Cardiac muscle cell (in vitro differentiated cells and primary cell): ENCODE data around the gene DDX10. TPM values are rescaled to one million over a fixed set of nuclear protein-coding genes. Genes with fewer than 3 reads are reported as not detected.

Source experiments
- DNase-seq, 2 donors: peaks; one replicate each; pipeline versions ENCODE4 v3.0.0 to v3.0.0-alpha.2; 2010 to 2017; ENCODE audit warnings: low read depth in 1 of 2, low spot score in 1 of 2
- H3K27ac ChIP-seq: fragments of 200-600 bp; sonication (generic); 2 replicates; pipeline ENCODE4 v1.5.1; 2016
- H3K27me3 ChIP-seq: fragments of 200-600 bp; sonication (generic); 2 replicates; pipeline ENCODE4 v1.6.0; 2016; ENCODE audit warnings: control low read depth
- H3K36me3 ChIP-seq: fragments of 200-600 bp; sonication (generic); 2 replicates; pipeline ENCODE4 v1.5.1; 2016; ENCODE audit warnings: control low read depth
- H3K4me1 ChIP-seq: fragments of 200-600 bp; sonication (generic); 2 replicates; pipeline ENCODE4 v1.8.1; 2017; ENCODE audit warnings: low read depth, mild to moderate bottlenecking, mixed run types
- H3K4me3 ChIP-seq: fragments of 200-600 bp; sonication (generic); 2 replicates; pipeline ENCODE4 v1.5.1; 2016; ENCODE audit warnings: mild to moderate bottlenecking
- H3K9me3 ChIP-seq: fragments of 200-600 bp; sonication (generic); 2 replicates; pipeline ENCODE4 v1.5.1; 2017; ENCODE audit warnings: low read depth, mild to moderate bottlenecking, control low read depth
- polyA plus RNA-seq: library from polyadenylated mRNA; unstranded; fragments of >200 nt; fragmentation: Nextera tagmentation; extraction: Ambion mirVana; gene quantifications from 2 replicates; pipeline ENCODE4 v1.2.1, GENCODE V29; 2016
- total RNA-seq: library from RNA; depleted of rRNA; stranded (reverse); fragments of >200 nt; gene quantifications from 2 replicates; pipeline ENCODE4 v1.2.3, GENCODE V29; 2016
- TF ChIP-seq, protein P1 (sequence below): IDR thresholded peaks from 2 replicates; pipeline ENCODE4 v1.5.1; 2012; ENCODE audit warnings: low read depth, mild to moderate bottlenecking, low read length

The DDX10 gene
- total and polyA plus RNA-seq, 2 experiments from 2014 or later = 16.0 to 17.9 TPM

DNA sequence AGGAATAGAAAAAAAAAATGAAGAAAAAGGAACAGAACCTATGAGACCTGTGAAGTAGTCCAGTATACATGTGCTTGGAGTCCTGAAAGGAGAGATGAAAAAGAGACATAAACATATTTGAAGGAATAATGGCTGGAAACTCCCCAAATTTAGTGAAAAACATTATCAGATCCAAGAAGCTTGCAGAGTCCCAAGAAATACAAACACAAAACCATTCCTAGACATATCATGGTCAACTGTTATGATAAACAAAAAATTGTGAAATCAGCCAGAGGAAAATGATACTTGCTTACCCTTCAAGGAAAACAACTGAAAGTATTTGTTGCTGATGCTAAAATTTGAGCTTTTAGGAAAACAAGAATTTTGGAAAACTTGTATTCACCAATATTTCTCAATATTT, 250.1 kb downstream of the DDX10 start:
- Histone ChIP-seq H3K36me3 (no peaks in the 10 kb centered on the region), H3K9me3 (no peaks in the 10 kb centered on the region)

DNA sequence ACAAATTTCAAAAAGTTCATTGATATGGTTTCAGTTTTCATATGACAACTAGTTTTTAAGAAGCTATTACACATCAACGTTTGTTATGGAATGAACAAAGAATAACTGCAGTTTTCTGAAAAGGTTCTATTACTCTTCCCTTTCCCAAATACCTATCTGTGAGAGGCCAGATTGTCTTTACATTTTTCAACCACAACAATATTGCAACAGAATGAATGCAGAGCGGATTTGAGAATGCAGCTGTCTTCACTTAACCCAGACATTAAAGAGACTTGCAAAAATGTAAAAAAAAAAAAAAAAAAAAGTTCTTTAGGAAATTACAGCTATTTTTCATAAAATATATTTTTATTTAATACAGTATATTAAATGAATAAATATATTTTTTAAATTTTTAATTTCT, 250.8 kb downstream of the DDX10 start:
- no peaks in the 10 kb centered on the region for H3K27me3 ChIP-seq
- DNase-seq = peak in 1 of 2 donors; percentile 62
- H3K36me3 ChIP-seq = no peaks in the 10 kb centered on the region
- TF ChIP-seq, protein P1, sequence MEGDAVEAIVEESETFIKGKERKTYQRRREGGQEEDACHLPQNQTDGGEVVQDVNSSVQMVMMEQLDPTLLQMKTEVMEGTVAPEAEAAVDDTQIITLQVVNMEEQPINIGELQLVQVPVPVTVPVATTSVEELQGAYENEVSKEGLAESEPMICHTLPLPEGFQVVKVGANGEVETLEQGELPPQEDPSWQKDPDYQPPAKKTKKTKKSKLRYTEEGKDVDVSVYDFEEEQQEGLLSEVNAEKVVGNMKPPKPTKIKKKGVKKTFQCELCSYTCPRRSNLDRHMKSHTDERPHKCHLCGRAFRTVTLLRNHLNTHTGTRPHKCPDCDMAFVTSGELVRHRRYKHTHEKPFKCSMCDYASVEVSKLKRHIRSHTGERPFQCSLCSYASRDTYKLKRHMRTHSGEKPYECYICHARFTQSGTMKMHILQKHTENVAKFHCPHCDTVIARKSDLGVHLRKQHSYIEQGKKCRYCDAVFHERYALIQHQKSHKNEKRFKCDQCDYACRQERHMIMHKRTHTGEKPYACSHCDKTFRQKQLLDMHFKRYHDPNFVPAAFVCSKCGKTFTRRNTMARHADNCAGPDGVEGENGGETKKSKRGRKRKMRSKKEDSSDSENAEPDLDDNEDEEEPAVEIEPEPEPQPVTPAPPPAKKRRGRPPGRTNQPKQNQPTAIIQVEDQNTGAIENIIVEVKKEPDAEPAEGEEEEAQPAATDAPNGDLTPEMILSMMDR = no peak
- H3K27ac ChIP-seq = no peak overlapping the region
- H3K4me3 ChIP-seq = no peak overlapping the region
- peaks cover 12% of the 10 kb centered on the region for H3K4me1 ChIP-seq
- H3K9me3 ChIP-seq = no peaks in the 10 kb centered on the region

More for the DNA sequence above, 250.1 kb downstream of the DDX10 start:
- peak in 1 of 2 donors; percentile 32 for DNase-seq
- Histone ChIP-seq H3K27me3 (no peaks in the 10 kb centered on the region), H3K4me3 (no peak overlapping the region), H3K4me1 (peaks cover 12% of the 10 kb centered on the region), H3K27ac (no peak overlapping the region)
- TF ChIP-seq, protein P1 = no peak

DNA sequence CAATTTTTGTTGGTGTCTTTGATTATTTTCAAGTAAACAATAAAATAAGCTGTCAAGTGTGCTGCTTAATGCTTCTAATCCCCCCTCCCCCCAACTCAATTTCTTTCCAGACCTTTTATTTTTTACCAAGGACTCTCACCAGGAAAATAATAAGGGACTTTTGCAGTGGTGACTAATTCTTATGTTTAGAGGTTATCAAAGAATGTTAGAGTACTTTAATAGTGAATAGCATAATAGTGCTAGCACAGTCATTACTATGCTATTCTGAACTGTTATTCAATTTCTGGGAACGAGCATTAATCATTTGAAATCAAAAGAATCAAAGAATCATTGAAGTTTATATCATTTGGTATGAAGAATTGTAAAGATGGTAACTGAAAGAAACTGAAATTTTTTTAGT, 251.4 kb downstream of the DDX10 start:
- H3K4me3 ChIP-seq = no peak overlapping the region
- H3K9me3 ChIP-seq = no peaks in the 10 kb centered on the region
- no peak for DNase-seq
- H3K4me1 ChIP-seq = peaks cover 12% of the 10 kb centered on the region
- H3K27ac ChIP-seq = no peak overlapping the region
- TF ChIP-seq, protein P1 = no peak
- no peaks in the 10 kb centered on the region for H3K27me3 ChIP-seq
- H3K36me3 ChIP-seq = no peaks in the 10 kb centered on the region

DNA sequence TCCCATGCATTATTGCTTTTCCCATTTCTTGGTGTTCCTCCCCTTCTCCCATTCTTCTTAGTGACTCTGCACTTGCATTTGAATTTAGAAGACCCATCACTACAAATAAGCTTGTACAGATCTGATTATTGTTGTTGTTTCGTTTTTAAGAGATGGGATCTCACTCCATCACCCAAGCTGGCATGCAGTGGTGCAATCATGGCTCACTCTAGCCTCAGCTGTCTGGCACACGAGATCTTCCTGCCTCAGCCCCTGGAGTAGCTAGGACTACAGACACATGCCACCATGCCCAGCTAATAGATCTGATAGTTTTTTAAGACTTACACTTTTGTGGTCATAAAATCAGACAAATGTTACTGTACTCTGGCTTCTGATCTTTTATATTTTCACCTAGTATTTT, 252.1 kb downstream of the DDX10 start:
- H3K27ac ChIP-seq = no peak overlapping the region
- no peak overlapping the region for H3K4me3 ChIP-seq
- DNase-seq = no peak
- peaks cover 12% of the 10 kb centered on the region for H3K4me1 ChIP-seq
- H3K27me3 ChIP-seq = no peaks in the 10 kb centered on the region
- no peaks in the 10 kb centered on the region for H3K9me3 ChIP-seq
- H3K36me3 ChIP-seq = no peaks in the 10 kb centered on the region
- TF ChIP-seq, protein P1 = no peak

DNA sequence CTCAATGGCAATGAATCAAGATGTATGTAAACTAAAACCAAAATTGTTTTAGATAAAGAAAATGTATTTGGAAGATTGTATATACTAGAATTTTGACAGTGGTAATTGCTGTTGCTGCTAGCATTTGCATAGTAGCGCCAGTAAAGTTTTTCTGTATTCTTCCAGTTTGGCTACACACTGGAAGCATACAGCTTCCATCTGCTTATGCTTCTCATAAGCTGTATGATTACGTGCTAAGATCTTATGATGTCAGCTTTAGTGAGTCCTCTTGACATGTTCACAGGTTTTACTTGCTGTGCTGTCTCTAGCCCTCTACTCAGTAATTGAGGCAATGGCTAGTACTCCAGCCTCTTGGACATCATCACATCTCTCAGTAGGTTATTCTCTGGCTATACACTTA, 256.3 kb downstream of the DDX10 start:
- Histone ChIP-seq H3K36me3 (no peaks in the 10 kb centered on the region), H3K27me3 (no peaks in the 10 kb centered on the region), H3K27ac (no peak overlapping the region), H3K4me3 (no peak overlapping the region), H3K9me3 (no peaks in the 10 kb centered on the region), H3K4me1 (peaks cover 15% of the 10 kb centered on the region)
- no peak for DNase-seq
- TF ChIP-seq, protein P1 = no peak

DNA sequence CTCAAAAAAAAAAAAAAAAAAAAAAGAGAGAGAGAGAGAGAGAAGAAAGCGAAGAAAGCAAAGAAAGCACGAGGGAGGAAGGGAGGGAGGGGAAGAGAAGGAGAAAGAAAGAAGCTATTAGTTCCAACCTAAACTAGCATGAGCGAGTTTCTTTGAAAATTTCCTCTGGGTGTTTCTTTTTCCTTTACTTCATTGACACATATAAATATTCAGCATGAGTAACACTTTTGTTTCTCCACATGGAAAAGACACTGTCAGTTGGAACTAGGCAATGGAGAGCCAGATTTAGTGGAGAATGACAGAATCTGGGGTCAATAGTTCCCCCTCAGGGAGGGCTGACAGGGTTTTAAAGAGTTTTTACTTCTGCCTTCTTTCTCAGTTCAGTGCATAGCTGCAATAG, 257.4 kb downstream of the DDX10 start:
- no peak for DNase-seq
- Histone ChIP-seq H3K27me3 (no peaks in the 10 kb centered on the region), H3K9me3 (no peaks in the 10 kb centered on the region), H3K4me1 (peaks cover 25% of the 10 kb centered on the region), H3K36me3 (no peaks in the 10 kb centered on the region), H3K4me3 (no peak overlapping the region), H3K27ac (peak overlapping the region; percentile 75)
- TF ChIP-seq, protein P1 = no peak
